Mesothelial cell of epicardium (in vitro differentiated cells): ENCODE measurements around the gene PAM. TPM values are rescaled to one million over a fixed set of nuclear protein-coding genes. Genes with fewer than 3 reads are reported as not detected.
"Not testable (repeated sequence)": the region's sequence is repeated elsewhere in the genome, so short reads cannot be mapped to it uniquely, and the experiment has no call there.

ENCODE experiments used
- DNase-seq, 2 experiments: peaks; one replicate each; pipeline ENCODE4 v3.0.0; 2021; ENCODE audit warnings: low spot score in 2 of 2; ENCODE audit not compliant: unreplicated experiment in 2 of 2
- H3K27ac Mint-ChIP-seq: 2 replicates; pipeline ENCODE4 v1.8.0; 2021; ENCODE audit warnings: mixed read lengths
- H3K27me3 Mint-ChIP-seq: 2 replicates; pipeline ENCODE4 v1.8.0; 2021; ENCODE audit warnings: low read depth, mixed read lengths
- H3K36me3 Mint-ChIP-seq: 2 replicates; pipeline ENCODE4 v1.8.0; 2021; ENCODE audit warnings: mixed read lengths
- H3K4me1 Mint-ChIP-seq: 2 replicates; pipeline ENCODE4 v1.8.0; 2021; ENCODE audit warnings: mixed read lengths
- H3K4me3 Mint-ChIP-seq: 2 replicates; pipeline ENCODE4 v1.8.0; 2021; ENCODE audit warnings: mild to moderate bottlenecking, moderate library complexity, mixed read lengths
- H3K9me3 Mint-ChIP-seq: 2 replicates; pipeline ENCODE4 v1.8.0; 2021; ENCODE audit warnings: mixed read lengths
- total RNA-seq: library from RNA; stranded (reverse); gene quantifications from 3 replicates; pipeline ENCODE4 v1.2.1, GENCODE V29; 2021
- TF ChIP-seq, protein P1 (sequence below): fragments of 200-600 bp; sonication (generic); IDR thresholded peaks from one replicate; pipeline ENCODE4 v1.5.0; 2021; ENCODE audit warnings: antibody characterized with exemption; ENCODE audit not compliant: unreplicated experiment

The PAM gene
- total RNA-seq, 1 donor from 2014 or later, result 94.3 TPM

DNA sequence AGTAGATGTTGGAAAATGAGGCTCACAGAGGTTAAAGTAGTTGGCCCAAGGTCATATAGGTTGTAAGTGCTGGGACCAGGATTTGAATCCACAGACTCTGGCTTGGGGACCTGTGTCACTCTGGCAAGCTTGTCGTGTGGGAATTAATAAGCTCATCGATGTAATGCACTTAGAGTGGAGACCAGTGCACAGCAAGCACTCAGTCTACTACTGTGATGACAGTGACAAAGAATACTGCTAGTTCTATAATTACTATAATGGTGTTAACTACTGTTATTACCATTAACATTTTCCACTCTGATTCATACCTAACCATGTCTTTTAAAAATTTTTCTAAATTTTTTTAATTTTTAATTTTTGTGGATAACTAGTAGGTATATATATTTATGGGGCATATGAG, 12.8 kb downstream of the PAM start:
- H3K9me3 Mint-ChIP-seq, result no peaks in the 10 kb centered on the region
- H3K27ac Mint-ChIP-seq, result no peak overlapping the region
- peaks cover 2% of the 10 kb centered on the region for H3K4me1 Mint-ChIP-seq
- no peak for DNase-seq
- H3K36me3 Mint-ChIP-seq, result no peaks in the 10 kb centered on the region
- no peaks in the 10 kb centered on the region for H3K27me3 Mint-ChIP-seq
- TF ChIP-seq, protein P1, sequence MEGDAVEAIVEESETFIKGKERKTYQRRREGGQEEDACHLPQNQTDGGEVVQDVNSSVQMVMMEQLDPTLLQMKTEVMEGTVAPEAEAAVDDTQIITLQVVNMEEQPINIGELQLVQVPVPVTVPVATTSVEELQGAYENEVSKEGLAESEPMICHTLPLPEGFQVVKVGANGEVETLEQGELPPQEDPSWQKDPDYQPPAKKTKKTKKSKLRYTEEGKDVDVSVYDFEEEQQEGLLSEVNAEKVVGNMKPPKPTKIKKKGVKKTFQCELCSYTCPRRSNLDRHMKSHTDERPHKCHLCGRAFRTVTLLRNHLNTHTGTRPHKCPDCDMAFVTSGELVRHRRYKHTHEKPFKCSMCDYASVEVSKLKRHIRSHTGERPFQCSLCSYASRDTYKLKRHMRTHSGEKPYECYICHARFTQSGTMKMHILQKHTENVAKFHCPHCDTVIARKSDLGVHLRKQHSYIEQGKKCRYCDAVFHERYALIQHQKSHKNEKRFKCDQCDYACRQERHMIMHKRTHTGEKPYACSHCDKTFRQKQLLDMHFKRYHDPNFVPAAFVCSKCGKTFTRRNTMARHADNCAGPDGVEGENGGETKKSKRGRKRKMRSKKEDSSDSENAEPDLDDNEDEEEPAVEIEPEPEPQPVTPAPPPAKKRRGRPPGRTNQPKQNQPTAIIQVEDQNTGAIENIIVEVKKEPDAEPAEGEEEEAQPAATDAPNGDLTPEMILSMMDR, result no peak
- no peak overlapping the region for H3K4me3 Mint-ChIP-seq

GRCh38 chr5:102770803-102771202, 15.7 kb downstream of the PAM start:
- H3K27me3 Mint-ChIP-seq, result no peaks in the 10 kb centered on the region
- TF ChIP-seq, protein P1, result no peak
- H3K4me1 Mint-ChIP-seq, result peaks cover 2% of the 10 kb centered on the region
- peaks cover 11% of the 10 kb centered on the region for H3K9me3 Mint-ChIP-seq
- DNase-seq, result no peak
- H3K36me3 Mint-ChIP-seq, result no peaks in the 10 kb centered on the region
- H3K27ac Mint-ChIP-seq, result no peak overlapping the region
- no peak overlapping the region for H3K4me3 Mint-ChIP-seq

- H3K36me3 Mint-ChIP-seq, result no peaks in the 10 kb centered on the region
- H3K9me3 Mint-ChIP-seq, result peaks cover 17% of the 10 kb centered on the region
- DNase-seq, result no peak
- TF ChIP-seq, protein P1, result no peak
- peaks cover 2% of the 10 kb centered on the region for H3K4me1 Mint-ChIP-seq
- no peak overlapping the region for H3K4me3 Mint-ChIP-seq
- no peak overlapping the region for H3K27ac Mint-ChIP-seq
- no peaks in the 10 kb centered on the region for H3K27me3 Mint-ChIP-seq
Measured at GRCh38 chr5:102771435-102771834, 16.3 kb downstream of the PAM start.

GRCh38 chr5:102772273-102772672, 17.2 kb downstream of the PAM start:
- no peak for DNase-seq
- no peak overlapping the region for H3K4me3 Mint-ChIP-seq
- H3K9me3 Mint-ChIP-seq, result peaks cover 17% of the 10 kb centered on the region
- TF ChIP-seq, protein P1, result no peak
- H3K4me1 Mint-ChIP-seq, result peaks cover 2% of the 10 kb centered on the region
- no peak overlapping the region for H3K27ac Mint-ChIP-seq
- no peaks in the 10 kb centered on the region for H3K36me3 Mint-ChIP-seq
- no peaks in the 10 kb centered on the region for H3K27me3 Mint-ChIP-seq

DNA sequence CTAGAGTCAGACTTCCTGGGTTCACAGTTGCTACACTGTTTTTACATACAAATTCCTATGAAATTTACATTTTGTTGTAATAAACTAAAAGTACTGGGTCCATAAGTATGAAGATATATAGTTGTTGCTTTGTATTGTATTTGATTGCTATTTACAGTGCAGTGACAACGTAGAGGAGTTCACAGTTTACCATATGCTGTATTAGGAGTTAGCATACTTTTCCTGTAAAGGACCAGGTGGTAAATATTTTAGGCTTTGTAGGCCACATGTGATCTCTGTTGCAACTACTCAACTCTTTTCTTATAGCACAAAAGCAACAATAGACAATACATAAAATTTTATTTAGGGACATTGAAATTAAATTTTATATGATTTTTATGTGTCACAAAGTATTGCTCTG, 18.0 kb downstream of the PAM start:
- H3K27me3 Mint-ChIP-seq, result no peaks in the 10 kb centered on the region
- peaks cover 2% of the 10 kb centered on the region for H3K4me1 Mint-ChIP-seq
- no peak overlapping the region for H3K4me3 Mint-ChIP-seq
- no peaks in the 10 kb centered on the region for H3K36me3 Mint-ChIP-seq
- TF ChIP-seq, protein P1, result no peak
- peaks cover 17% of the 10 kb centered on the region for H3K9me3 Mint-ChIP-seq
- H3K27ac Mint-ChIP-seq, result no peak overlapping the region
- DNase-seq, result no peak

DNA sequence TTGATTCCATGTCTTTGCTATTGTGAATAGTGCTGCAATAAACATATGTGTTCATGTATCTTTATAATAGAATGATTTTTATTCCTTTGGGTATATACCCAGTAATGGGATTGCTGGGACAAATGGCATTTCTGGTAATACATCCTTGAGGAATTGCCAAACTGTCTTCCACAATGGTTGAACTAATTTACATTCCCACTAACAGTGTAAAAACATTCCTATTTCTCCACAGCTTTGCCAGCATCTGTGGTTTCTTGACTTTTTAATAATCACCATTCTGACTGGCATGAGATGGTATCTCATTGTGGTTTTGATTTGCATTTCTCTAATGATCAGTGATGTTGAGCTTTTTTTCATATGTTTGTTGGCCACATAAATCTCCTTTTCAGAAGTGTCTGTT, 20.7 kb downstream of the PAM start:
- not testable (repeated sequence) for H3K27me3 Mint-ChIP-seq, H3K4me3 Mint-ChIP-seq, H3K36me3 Mint-ChIP-seq, DNase-seq, H3K4me1 Mint-ChIP-seq, H3K27ac Mint-ChIP-seq
- peaks cover 17% of the 10 kb centered on the region for H3K9me3 Mint-ChIP-seq
